Neural cell (in vitro differentiated cells): ENCODE data around the gene GPR6. TPM values are rescaled to one million over a fixed set of nuclear protein-coding genes. Genes with fewer than 3 reads are reported as not detected.

Source experiments
- polyA plus RNA-seq: library from polyadenylated mRNA; depleted of rRNA; stranded (reverse); fragments of >200 nt; gene quantifications from 2 replicates; pipeline ENCODE4 v1.2.3, GENCODE V29; 2014

GPR6 gene
- polyA plus RNA-seq, 1 donor from 2014 or later: 1.4 TPM

Other genes with a start within 250 kb of the GPR6 start
- gene WASF1, start 201.4 kb downstream of the GPR6 start, polyA plus RNA-seq: 76.3 and 89.7 TPM in 2 replicates
- 22.3 and 22.9 TPM in 2 replicates for gene CDC40, start 202.1 kb downstream of the GPR6 start, polyA plus RNA-seq